ENCODE measurements around the gene ARHGEF39.
"Not testable (repeated sequence)": the region's sequence is repeated elsewhere in the genome, so short reads cannot be mapped to it uniquely, and the experiment has no call there.

Gene ARHGEF39

GRCh38 chr9:35617548-35617947, 47.4 kb downstream of the ARHGEF39 start:
- H2AFZ ChIP-seq, result peak overlapping the region; percentile 78
- H3K27me3 ChIP-seq (ENCODE audit: control insufficient read depth, insufficient read depth, low read length), result no peaks in the 10 kb centered on the region
- H3K36me3 ChIP-seq (ENCODE audit: control insufficient read depth, insufficient read depth, low read length), result no peaks in the 10 kb centered on the region
- no peaks in the 10 kb centered on the region for H3K79me2 ChIP-seq
- TF ChIP-seq CTCF (IDR thresholded peaks at IDR 0.05), result no peak
- H3K9ac ChIP-seq, result no peak overlapping the region
- H3K4me3 ChIP-seq (ENCODE audit: low read depth, low read length), result no peak overlapping the region
- H3K27ac ChIP-seq, result no peak overlapping the region
- H3K9me3 ChIP-seq (ENCODE audit: control insufficient read depth, low read length), result no peaks in the 10 kb centered on the region
- H3K4me1 ChIP-seq, result no peaks in the 10 kb centered on the region
- H3K4me2 ChIP-seq (ENCODE audit: low read length), result no peak overlapping the region

- no peaks in the 10 kb centered on the region for H3K79me2 ChIP-seq
- H3K36me3 ChIP-seq (ENCODE audit: control insufficient read depth, insufficient read depth, low read length), result no peaks in the 10 kb centered on the region
- no peak overlapping the region for H3K9ac ChIP-seq
- H3K9me3 ChIP-seq (ENCODE audit: control insufficient read depth, low read length), result no peaks in the 10 kb centered on the region
- H3K4me1 ChIP-seq, result no peaks in the 10 kb centered on the region
- no peak overlapping the region for H3K27ac ChIP-seq
- H3K4me3 ChIP-seq (ENCODE audit: low read depth, low read length), result peak overlapping the region; percentile 25
- no peak for TF ChIP-seq CTCF (IDR thresholded peaks at IDR 0.05)
- H2AFZ ChIP-seq, result peak overlapping the region; percentile 78
- H3K27me3 ChIP-seq (ENCODE audit: control insufficient read depth, insufficient read depth, low read length), result no peaks in the 10 kb centered on the region
- peak overlapping the region; percentile 50 for H3K4me2 ChIP-seq (ENCODE audit: low read length)
These were observed 48.1 kb downstream of the ARHGEF39 start for GRCh38 chr9:35616681-35617459.

GRCh38 chr9:35615981-35616680, 48.9 kb downstream of the ARHGEF39 start:
- no peaks in the 10 kb centered on the region for H3K36me3 ChIP-seq (ENCODE audit: control insufficient read depth, insufficient read depth, low read length)
- H3K4me2 ChIP-seq (ENCODE audit: low read length), result no peak overlapping the region
- H3K79me2 ChIP-seq, result no peaks in the 10 kb centered on the region
- no peak overlapping the region for H3K27ac ChIP-seq
- H3K4me1 ChIP-seq, result no peaks in the 10 kb centered on the region
- no peaks in the 10 kb centered on the region for H3K27me3 ChIP-seq (ENCODE audit: control insufficient read depth, insufficient read depth, low read length)
- H3K4me3 ChIP-seq (ENCODE audit: low read depth, low read length), result no peak overlapping the region
- no peak overlapping the region for H3K9ac ChIP-seq
- TF ChIP-seq CTCF (IDR thresholded peaks at IDR 0.05), result no peak
- no peak overlapping the region for H2AFZ ChIP-seq
- no peaks in the 10 kb centered on the region for H3K9me3 ChIP-seq (ENCODE audit: control insufficient read depth, low read length)

GRCh38 chr9:35612843-35613242, 52.2 kb downstream of the ARHGEF39 start:
- Histone ChIP-seq H2AFZ (no peak overlapping the region), H3K9me3 (ENCODE audit: control insufficient read depth, low read length) (no peaks in the 10 kb centered on the region), H3K4me1 (peaks cover 2% of the 10 kb centered on the region), H3K79me2 (no peaks in the 10 kb centered on the region), H3K4me2 (ENCODE audit: low read length) (no peak overlapping the region), H3K36me3 (ENCODE audit: control insufficient read depth, insufficient read depth, low read length) (no peaks in the 10 kb centered on the region), H3K27ac (no peak overlapping the region), H3K4me3 (ENCODE audit: low read depth, low read length) (no peak overlapping the region), H3K9ac (no peak overlapping the region), H3K27me3 (ENCODE audit: control insufficient read depth, insufficient read depth, low read length) (no peaks in the 10 kb centered on the region)
- no peak for TF ChIP-seq CTCF (IDR thresholded peaks at IDR 0.05)

GRCh38 chr9:35612066-35612465, 52.9 kb downstream of the ARHGEF39 start:
- not testable (repeated sequence) for H3K27ac ChIP-seq; H3K4me3 ChIP-seq (ENCODE audit: low read depth, low read length); H3K4me2 ChIP-seq (ENCODE audit: low read length); H3K4me1 ChIP-seq; H3K9ac ChIP-seq; H2AFZ ChIP-seq; H3K36me3 ChIP-seq (ENCODE audit: control insufficient read depth, insufficient read depth, low read length); H3K79me2 ChIP-seq; H3K27me3 ChIP-seq (ENCODE audit: control insufficient read depth, insufficient read depth, low read length); H3K9me3 ChIP-seq (ENCODE audit: control insufficient read depth, low read length)
